NB4 (cell line): Measurements from ENCODE around the gene ZNF419.
"Not testable (repeated sequence)": the region's sequence is repeated elsewhere in the genome, so short reads cannot be mapped to it uniquely, and the experiment has no call there.

ENCODE experiments used
- DNase-seq: peaks from one replicate; pipeline ENCODE4 v3.0.0; 2010; ENCODE audit warnings: low read depth
- H3K4me3 ChIP-seq: one replicate; pipeline ENCODE4 v1.5.1; 2011; ENCODE audit warnings: mild to moderate bottlenecking, low read depth, low read length, moderate library complexity
- MYC ChIP-seq: IDR thresholded peaks from 2 replicates; pipeline ENCODE4 v1.6.1; 2011; ENCODE audit warnings: low read depth, low read length
- POLR2A ChIP-seq: IDR thresholded peaks from 2 replicates; pipeline ENCODE4 v1.6.1; 2011; ENCODE audit warnings: mild to moderate bottlenecking; ENCODE audit not compliant: insufficient read length; ENCODE audit errors: extremely low read depth
- TF ChIP-seq, protein P1 (sequence below): IDR thresholded peaks from 2 replicates; pipeline ENCODE4 v1.6.1; 2011; ENCODE audit warnings: low read depth, low read length
- TF ChIP-seq, protein P2 (sequence below): IDR thresholded peaks from one replicate; pipeline ENCODE4 v1.5.1; 2012; ENCODE audit warnings: low read depth, low read length

ZNF419 gene

DNA sequence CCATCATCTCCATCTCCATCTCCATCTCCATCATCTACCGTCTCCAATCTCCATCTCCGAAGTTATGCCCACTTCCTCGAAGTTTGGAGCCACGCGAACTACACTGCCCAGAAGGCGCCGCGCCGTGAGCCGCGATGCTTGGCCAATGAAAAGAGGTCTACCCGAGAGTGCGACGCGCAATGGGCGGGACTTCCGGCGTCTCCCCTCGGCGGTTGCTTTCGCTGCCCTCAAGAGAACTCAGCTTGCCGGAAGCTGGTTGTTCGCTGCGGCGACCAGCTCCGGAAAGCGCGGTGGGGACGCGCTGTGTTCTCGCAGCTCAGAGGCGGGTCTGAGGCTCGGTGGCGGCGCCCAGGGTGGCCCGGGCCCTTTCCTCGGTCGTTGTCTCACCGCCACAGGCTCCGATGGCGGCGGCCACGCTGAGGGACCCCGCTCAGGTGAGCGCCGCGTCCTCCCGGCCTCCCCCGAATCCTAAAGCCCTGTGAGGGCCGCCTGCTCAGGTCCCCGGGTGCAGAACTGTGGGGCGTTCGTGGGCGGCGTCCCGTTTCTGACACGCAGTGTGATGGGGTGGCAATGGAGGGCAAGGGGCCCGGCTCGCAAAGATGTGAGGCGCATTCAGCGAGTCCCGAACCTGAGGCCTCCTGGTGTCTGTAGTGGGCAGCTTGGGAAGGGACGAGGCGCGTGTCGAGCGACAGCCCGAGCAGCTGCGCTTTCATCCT lies 12.3 kb downstream of the ZNF419 start, which contains the start of gene ZNF773:
Gene ZNF773, plus strand, starts transcription at position 259 of the 716 bp plus-strand sequence. Its CDS starts 143 bp downstream, at position 402.
- H3K4me3 ChIP-seq = peak within 1 kb of the TSS; percentile 63
- DNase-seq = peak; percentile 93
- TF ChIP-seq, protein P1, sequence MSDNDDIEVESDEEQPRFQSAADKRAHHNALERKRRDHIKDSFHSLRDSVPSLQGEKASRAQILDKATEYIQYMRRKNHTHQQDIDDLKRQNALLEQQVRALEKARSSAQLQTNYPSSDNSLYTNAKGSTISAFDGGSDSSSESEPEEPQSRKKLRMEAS = 0 out of 2 replicates have a peak, but pooled peaks have one; percentile 4
- TF ChIP-seq POLR2A (peak; percentile 72), MYC (peak; percentile 33; the same call in 1 of the 2 replicates)

DNA sequence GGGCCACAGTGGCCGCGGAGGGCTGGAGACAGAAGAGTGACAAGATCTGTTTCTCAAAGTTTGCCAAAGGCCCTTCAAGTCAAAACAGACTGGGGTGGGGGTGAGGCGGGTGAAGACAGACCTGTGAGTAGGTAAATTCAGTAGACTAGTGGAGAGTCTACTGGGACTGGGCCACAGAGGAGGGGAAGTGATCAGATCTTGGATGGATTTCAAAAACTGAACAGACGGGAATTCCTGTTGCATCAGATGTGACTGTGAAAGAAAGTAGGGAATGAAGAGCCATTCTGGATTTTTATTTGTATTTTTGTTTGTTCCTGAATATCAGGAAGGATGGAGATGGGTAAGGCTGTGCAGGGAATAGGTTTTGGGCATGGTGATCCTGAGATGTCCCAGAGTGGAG lies 12.8 kb downstream of the ZNF419 start:
- DNase-seq = not testable (repeated sequence)
- peak overlapping the region; percentile 63 for H3K4me3 ChIP-seq

DNA sequence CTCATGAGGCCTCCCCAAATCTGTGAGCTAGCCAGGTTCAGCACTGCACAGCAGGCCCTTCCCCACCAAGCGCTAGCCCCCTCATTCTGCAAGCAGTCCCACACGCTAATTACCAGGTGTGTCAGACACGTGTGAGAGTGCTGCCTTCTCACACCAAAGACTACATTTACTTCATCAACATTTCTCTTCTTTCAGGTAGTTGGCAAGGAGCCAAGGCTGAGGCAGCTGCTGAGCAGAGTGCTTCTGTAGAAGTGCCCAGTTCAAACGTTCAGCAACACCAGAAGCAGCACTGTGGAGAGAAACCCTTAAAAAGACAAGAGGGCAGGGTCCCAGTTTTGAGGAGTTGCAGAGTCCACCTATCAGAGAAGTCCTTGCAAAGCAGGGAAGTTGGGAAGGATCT lies 18.6 kb downstream of the ZNF419 start:
- TF ChIP-seq, protein P1 = no peak
- TF ChIP-seq POLR2A = no peak
- TF ChIP-seq, protein P2, sequence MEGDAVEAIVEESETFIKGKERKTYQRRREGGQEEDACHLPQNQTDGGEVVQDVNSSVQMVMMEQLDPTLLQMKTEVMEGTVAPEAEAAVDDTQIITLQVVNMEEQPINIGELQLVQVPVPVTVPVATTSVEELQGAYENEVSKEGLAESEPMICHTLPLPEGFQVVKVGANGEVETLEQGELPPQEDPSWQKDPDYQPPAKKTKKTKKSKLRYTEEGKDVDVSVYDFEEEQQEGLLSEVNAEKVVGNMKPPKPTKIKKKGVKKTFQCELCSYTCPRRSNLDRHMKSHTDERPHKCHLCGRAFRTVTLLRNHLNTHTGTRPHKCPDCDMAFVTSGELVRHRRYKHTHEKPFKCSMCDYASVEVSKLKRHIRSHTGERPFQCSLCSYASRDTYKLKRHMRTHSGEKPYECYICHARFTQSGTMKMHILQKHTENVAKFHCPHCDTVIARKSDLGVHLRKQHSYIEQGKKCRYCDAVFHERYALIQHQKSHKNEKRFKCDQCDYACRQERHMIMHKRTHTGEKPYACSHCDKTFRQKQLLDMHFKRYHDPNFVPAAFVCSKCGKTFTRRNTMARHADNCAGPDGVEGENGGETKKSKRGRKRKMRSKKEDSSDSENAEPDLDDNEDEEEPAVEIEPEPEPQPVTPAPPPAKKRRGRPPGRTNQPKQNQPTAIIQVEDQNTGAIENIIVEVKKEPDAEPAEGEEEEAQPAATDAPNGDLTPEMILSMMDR = no peak
- no peak for TF ChIP-seq MYC
- DNase-seq = no peak

DNA sequence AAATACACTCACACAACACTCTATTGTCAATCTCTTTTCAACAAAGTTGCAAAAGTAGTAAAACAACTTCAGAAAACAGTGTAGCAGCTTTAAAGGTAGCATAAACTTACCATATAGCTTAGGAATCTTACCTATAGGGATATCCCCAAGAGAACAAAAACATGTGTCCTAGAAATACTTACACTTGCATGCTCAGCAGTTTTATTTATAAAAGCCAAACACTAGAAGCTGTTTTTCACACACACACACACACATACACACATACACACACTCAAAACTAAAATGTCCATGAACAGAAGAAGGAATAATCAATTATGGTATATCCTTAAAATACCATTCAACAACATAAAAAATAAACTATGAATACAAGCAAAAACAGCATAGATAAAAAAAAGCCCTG lies 23.9 kb downstream of the ZNF419 start:
- TF ChIP-seq, protein P1 = no peak
- TF ChIP-seq, protein P2 = no peak
- H3K4me3 ChIP-seq = no peak overlapping the region
- DNase-seq = no peak

More for the DNA sequence above, 18.6 kb downstream of the ZNF419 start:
- no peak overlapping the region for H3K4me3 ChIP-seq

DNA sequence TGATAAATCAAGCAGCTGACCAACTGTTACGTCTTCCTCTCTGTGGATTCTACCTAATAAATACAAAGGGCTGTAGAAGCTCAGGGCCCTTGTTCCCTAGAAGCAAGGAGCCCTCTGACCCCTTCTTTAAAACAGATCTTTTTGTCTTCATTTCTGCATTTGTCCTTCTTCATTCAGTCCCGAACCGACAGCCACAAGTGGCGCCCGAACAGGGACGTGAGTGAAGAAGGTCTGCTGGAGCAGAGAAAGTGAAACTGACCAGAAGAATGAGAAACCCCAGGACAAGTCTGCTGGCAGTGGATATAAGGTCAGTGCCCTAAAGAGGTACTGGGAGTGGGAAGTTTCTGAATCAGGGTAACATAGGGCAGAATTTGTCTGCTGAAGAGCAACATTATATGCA lies 25.3 kb downstream of the ZNF419 start:
- H3K4me3 ChIP-seq = no peak overlapping the region
- DNase-seq = peak; percentile 12
- TF ChIP-seq, protein P2 = no peak
- TF ChIP-seq MYC (no peak), POLR2A (no peak)
- TF ChIP-seq, protein P1 = no peak

DNA sequence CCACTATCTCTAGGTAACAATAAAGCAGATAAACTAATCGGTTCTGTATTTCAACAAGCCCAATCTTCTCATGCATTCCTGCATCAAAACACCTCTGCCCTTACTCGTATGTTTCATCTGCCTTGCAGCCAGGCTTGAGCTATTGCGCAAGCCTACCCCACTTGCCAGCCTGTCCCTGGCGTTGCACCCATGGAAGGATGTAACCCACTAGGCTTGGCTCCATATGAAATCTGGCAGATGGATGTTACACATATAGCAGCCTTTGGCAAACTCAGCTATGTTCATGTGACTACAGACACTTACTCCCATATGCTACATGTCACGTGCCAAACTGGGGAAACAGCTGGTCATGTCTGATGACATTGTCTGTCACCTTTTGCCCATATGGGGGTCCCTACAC lies 27.7 kb downstream of the ZNF419 start:
- no peak overlapping the region for H3K4me3 ChIP-seq
- TF ChIP-seq, protein P1 = no peak
- TF ChIP-seq POLR2A = no peak
- TF ChIP-seq MYC = no peak
- TF ChIP-seq, protein P2 = no peak
- no peak for DNase-seq

DNA sequence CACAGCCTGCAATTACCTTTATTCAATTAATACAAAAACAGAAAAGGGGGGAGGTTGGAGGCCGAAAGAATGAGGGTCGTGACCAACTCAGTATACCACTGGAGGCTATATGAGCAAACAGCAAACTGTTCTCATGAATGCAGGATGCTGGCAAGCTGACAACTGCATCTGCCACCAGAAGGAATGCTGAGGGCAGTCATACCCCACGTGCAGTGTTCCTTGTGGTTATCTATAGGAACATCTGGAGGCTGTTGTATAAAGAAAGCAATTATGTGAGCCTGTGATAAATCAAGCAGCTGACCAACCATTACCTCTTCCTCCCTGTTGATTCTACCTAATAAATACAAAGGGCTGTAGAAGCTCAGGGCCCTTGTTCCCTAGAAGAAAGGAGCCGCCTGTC lies 30.5 kb downstream of the ZNF419 start:
- DNase-seq, H3K4me3 ChIP-seq: not testable (repeated sequence)
